Endodermal cell (in vitro differentiated cells): ENCODE results near the gene GLT1D1. TPM values are rescaled to one million over a fixed set of nuclear protein-coding genes. Genes with fewer than 3 reads are reported as not detected.

Source experiments
- DNase-seq: peaks from one replicate; pipeline ENCODE4 v3.0.0-alpha.2; 2017
- H3K27ac ChIP-seq: 2 replicates; pipeline ENCODE4 v1.5.1; 2013; ENCODE audit warnings: mild to moderate bottlenecking, low read depth, low read length, moderate library complexity
- H3K27me3 ChIP-seq: 2 replicates; pipeline ENCODE4 v1.6.1; 2013; ENCODE audit warnings: mild to moderate bottlenecking, low read length, moderate library complexity; ENCODE audit not compliant: insufficient read depth, control insufficient read depth, poor library complexity, severe bottlenecking
- H3K36me3 ChIP-seq: 2 replicates; pipeline ENCODE4 v1.7.0; 2013; ENCODE audit warnings: mild to moderate bottlenecking, low read length, moderate library complexity; ENCODE audit not compliant: control insufficient read depth, insufficient read depth
- H3K4me1 ChIP-seq: one replicate; pipeline ENCODE4 v1.7.0; 2013; ENCODE audit warnings: low read length; ENCODE audit not compliant: control insufficient read depth, insufficient read depth
- H3K4me3 ChIP-seq: 2 replicates; pipeline ENCODE4 v1.5.1; 2013; ENCODE audit warnings: mild to moderate bottlenecking, low read length, moderate library complexity
- H3K9ac ChIP-seq: 2 replicates; pipeline ENCODE4 v1.6.1; 2013; ENCODE audit warnings: mild to moderate bottlenecking, low read length, moderate library complexity; ENCODE audit not compliant: poor library complexity, severe bottlenecking; ENCODE audit errors: extremely low read depth
- H3K9me3 ChIP-seq: 2 replicates; pipeline ENCODE4 v1.6.1; 2013; ENCODE audit warnings: mild to moderate bottlenecking, low read length, moderate library complexity; ENCODE audit not compliant: control insufficient read depth
- H3K27ac Mint-ChIP-seq: 2 replicates; pipeline ENCODE4 v1.8.0; 2020; ENCODE audit warnings: mixed read lengths
- H3K27me3 Mint-ChIP-seq: 2 replicates; pipeline ENCODE4 v1.8.0; 2021; ENCODE audit warnings: mild to moderate bottlenecking, mixed read lengths; ENCODE audit not compliant: insufficient read depth
- H3K36me3 Mint-ChIP-seq: 2 replicates; pipeline ENCODE4 v1.8.0; 2020; ENCODE audit warnings: low read depth, mixed read lengths
- H3K4me1 Mint-ChIP-seq: 2 replicates; pipeline ENCODE4 v1.8.0; 2020; ENCODE audit warnings: mixed read lengths
- H3K4me3 Mint-ChIP-seq: 2 replicates; pipeline ENCODE4 v1.8.0; 2020; ENCODE audit warnings: mild to moderate bottlenecking, moderate library complexity, mixed read lengths
- H3K9me3 Mint-ChIP-seq: 2 replicates; pipeline ENCODE4 v1.8.0; 2020; ENCODE audit warnings: mild to moderate bottlenecking, mixed read lengths
- WGBS, 2 experiments: methylation state at CpG; one replicate each; pipeline versions ENCODE4 v1.1.5 to v1.1.7; 2013; ENCODE audit warnings: missing lambda C conversion rate in 2 of 2, mixed read lengths in 1 of 2; ENCODE audit not compliant: insufficient coverage in 1 of 2, insufficient read length in 1 of 2; 5-methylcytosine and 5-hydroxymethylcytosine counted together
- total RNA-seq, 2 donors: library from RNA; stranded (reverse); fragmentation: NEBNext Ultra II Directional in 1 of 2; extraction: Animal tissue kit (Norgen Biotek cat#: 25700) in 1 of 2; gene quantifications; 2 replicates in 1 of 2; 3 replicates in 1 of 2; pipeline ENCODE4 v1.2.1, GENCODE V29; 2021
- TF ChIP-seq, protein P1 (sequence below): fragments of 200-600 bp; sonication (generic); conservative IDR thresholded peaks from 2 replicates; pipeline ENCODE4 v1.5.0; 2021; ENCODE audit warnings: antibody characterized with exemption, mild to moderate bottlenecking

The GLT1D1 gene
- total RNA-seq, 2 donors from 2014 or later, result 23.8 to 25.4 TPM

DNA sequence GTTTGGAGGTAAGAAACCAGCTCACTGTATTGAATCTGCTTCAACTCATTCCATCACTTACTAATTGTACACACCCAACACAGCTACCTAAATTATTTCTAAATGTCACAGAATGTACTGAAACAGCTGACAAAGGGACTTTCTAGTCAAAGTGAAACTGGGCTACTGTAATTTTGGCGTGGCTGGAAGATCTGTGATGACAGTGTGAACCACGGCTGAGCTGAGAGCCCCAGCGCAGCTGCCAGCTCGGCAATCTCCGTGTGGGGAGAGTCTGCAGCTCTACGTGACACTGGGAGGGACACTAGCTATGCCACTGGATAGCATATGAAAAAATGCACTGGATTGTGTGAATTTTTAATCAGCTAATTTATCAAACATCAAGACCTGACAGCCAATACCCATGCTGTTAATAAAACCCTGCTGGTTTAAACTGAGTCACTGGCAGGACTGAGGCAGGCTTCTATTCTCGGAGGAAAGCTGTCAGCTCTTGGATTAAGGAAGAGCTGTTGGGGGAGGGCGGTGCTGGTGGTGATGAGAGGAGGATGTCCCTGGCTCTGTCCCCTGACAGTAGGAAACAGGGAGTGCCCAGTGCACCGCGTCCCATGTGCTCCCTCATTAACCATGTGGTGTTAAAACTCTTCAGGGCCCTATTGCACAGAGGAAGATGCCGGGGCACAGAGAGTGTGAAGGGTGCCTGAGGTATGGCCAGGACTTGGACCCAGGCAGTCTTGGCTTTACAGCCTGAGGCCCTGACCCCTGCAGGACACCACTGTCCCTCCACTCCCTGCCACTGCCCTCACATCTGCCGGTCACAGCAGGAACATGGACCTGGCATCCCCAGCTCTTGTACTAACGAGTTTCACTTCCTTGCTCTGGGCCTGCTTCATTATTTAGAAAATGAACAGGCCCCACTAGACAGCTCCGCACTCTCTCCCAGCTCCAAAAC lies 42.8 kb upstream of the GLT1D1 start:
- Mint-ChIP-seq H3K4me3 (no peak overlapping the region), H3K36me3 (peaks cover 63% of the 10 kb centered on the region), H3K27ac (no peak overlapping the region), H3K4me1 (peaks cover 3% of the 10 kb centered on the region), H3K9me3 (no peaks in the 10 kb centered on the region), H3K27me3 (no peaks in the 10 kb centered on the region)
- WGBS, 2 experiments, result 81 to 94% methylated on average over 3 to 14 of the region's 14 CpGs
- TF ChIP-seq, protein P1, sequence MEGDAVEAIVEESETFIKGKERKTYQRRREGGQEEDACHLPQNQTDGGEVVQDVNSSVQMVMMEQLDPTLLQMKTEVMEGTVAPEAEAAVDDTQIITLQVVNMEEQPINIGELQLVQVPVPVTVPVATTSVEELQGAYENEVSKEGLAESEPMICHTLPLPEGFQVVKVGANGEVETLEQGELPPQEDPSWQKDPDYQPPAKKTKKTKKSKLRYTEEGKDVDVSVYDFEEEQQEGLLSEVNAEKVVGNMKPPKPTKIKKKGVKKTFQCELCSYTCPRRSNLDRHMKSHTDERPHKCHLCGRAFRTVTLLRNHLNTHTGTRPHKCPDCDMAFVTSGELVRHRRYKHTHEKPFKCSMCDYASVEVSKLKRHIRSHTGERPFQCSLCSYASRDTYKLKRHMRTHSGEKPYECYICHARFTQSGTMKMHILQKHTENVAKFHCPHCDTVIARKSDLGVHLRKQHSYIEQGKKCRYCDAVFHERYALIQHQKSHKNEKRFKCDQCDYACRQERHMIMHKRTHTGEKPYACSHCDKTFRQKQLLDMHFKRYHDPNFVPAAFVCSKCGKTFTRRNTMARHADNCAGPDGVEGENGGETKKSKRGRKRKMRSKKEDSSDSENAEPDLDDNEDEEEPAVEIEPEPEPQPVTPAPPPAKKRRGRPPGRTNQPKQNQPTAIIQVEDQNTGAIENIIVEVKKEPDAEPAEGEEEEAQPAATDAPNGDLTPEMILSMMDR, result peak; percentile 47
- Histone ChIP-seq H3K27me3 (no peaks in the 10 kb centered on the region), H3K27ac (no peak overlapping the region), H3K36me3 (peaks cover 88% of the 10 kb centered on the region), H3K9me3 (no peaks in the 10 kb centered on the region), H3K4me1 (peaks cover 8% of the 10 kb centered on the region), H3K4me3 (no peak overlapping the region), H3K9ac (no peak overlapping the region)
- DNase-seq, result no peak

DNA sequence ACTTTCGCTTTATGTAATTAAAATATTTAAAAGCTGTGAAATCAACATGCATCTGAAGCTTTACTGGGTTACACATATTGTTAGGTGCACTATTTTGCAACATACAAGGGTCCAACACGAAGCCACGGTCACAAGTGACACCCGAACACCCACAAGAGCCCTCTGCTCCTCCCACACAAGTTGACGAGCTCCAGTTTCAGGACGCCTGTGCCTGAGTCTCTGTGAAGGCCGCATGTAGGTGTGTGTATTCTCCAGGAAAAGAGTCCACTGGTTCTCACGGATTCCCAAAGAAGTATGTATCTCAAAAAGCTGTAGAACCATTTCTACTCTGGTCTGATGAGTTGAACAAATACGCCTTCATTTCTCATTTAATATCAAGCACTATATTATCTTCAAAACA lies 41.5 kb upstream of the GLT1D1 start:
- TF ChIP-seq, protein P1, result no peak
- Histone ChIP-seq H3K36me3 (peaks cover 86% of the 10 kb centered on the region), H3K4me1 (peaks cover 8% of the 10 kb centered on the region), H3K4me3 (no peak overlapping the region), H3K9ac (no peak overlapping the region), H3K27me3 (no peaks in the 10 kb centered on the region), H3K9me3 (no peaks in the 10 kb centered on the region), H3K27ac (no peak overlapping the region)
- no peak overlapping the region for H3K4me3 Mint-ChIP-seq
- no peaks in the 10 kb centered on the region for H3K27me3 Mint-ChIP-seq
- no peaks in the 10 kb centered on the region for H3K9me3 Mint-ChIP-seq
- peak overlapping the region; percentile 61 for H3K27ac Mint-ChIP-seq
- peaks cover 55% of the 10 kb centered on the region for H3K36me3 Mint-ChIP-seq
- whole genome bisulfite sequencing, 2 experiments, result 93% methylated on average over 9 of the region's 9 CpGs
- DNase-seq, result no peak
- peaks cover 3% of the 10 kb centered on the region for H3K4me1 Mint-ChIP-seq

DNA sequence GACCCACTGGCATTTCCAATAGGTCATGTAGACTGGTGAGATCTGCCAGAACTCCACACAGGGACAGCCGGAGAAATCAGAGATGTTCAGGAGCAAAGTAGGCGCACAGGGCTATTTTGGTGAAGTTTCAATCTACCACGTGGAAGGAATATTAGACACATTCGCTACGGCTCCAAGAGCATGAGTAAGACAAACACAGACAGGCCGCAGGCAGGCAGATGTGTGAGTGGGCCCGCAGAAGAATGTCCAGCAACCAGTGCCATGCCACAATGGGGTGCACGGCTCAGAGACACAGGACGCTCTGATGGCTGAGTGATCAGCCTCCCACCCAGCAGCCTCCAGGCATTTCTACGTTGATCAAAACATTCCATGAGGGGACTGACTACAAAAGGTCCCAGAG lies 39.9 kb upstream of the GLT1D1 start:
- Histone ChIP-seq H3K4me3 (no peak overlapping the region), H3K9ac (no peak overlapping the region), H3K27ac (no peak overlapping the region), H3K36me3 (peaks cover 72% of the 10 kb centered on the region), H3K9me3 (no peaks in the 10 kb centered on the region), H3K4me1 (peaks cover 10% of the 10 kb centered on the region), H3K27me3 (no peaks in the 10 kb centered on the region)
- Mint-ChIP-seq H3K27me3 (no peaks in the 10 kb centered on the region), H3K9me3 (no peaks in the 10 kb centered on the region), H3K4me1 (peaks cover 16% of the 10 kb centered on the region), H3K4me3 (no peak overlapping the region), H3K27ac (peak overlapping the region; percentile 1), H3K36me3 (peaks cover 43% of the 10 kb centered on the region)
- WGBS, 2 experiments, result 97% methylated on average over 8 to 10 of the region's 10 CpGs
- TF ChIP-seq, protein P1, result no peak
- no peak for DNase-seq
